ENCODE data around the gene COL12A1.

COL12A1 gene

GRCh38 chr6:75176076-75176582 lies 29.7 kb downstream of the COL12A1 start:
- DNase-seq: no peak

DNA sequence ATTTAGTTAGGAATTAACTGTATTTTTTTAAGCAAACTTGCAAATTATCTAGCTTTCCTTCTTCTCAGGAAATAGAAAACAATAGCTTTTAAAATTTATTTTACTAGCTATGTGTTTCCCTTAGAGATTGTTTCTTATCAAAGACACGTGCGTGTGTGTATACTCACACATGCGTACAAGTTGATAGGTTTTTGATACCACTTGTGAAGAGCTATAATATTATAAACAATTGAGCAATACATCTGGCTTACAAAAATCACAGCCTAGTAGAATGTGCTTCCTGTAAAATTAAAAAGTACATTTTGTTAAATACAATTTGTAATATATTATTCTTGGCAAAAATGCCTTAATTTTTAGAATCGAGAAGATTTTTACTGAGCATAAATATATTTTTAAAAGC lies 33.9 kb downstream of the COL12A1 start:
- DNase-seq: no peak

- DNase-seq: no peak
These were observed 34.3 kb downstream of the COL12A1 start for GRCh38 chr6:75171567-75171966.

GRCh38 chr6:75170691-75171560 lies 34.9 kb downstream of the COL12A1 start:
- no peak for DNase-seq

- DNase-seq: no peak
These were observed 35.9 kb downstream of the COL12A1 start for GRCh38 chr6:75169689-75170586.

DNA sequence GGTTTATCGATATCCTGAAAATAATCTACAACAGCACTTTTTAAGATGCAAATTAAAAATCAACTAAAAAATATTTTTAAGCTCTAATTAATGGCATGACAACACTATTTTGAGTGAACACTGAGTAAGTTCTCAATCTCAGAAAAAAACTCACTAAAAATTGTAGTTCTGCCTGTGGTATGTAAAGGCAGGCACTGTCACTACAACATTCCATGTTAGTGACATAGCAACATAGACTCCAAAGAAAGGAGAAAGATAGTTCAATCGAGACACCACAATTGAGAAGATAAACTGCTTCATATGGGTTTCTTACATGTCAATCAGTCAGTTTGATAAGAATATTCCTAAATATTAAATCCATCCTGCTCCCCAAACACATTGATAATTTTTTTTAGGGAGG lies 38.0 kb downstream of the COL12A1 start:
- DNase-seq: no peak

- no peak for DNase-seq
These were observed 38.5 kb downstream of the COL12A1 start for GRCh38 chr6:75167325-75167724.

DNA sequence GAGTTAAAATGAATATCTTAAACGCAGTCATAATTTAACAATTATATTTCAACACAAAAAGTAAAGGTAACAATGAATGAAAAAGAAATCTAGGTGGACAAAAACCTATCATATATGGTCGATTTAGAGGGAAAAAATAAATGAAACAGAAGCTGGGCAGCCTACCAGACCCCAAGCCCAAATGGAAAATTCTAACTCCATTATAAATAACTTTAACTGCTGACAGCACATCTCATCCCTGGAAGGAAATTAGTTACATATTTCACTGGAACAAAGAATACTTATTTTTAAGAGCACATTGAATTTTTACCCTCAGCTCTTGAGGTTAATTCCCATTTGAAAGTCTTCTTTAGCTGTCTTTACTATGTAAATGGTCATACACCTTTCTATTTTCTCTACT lies 39.1 kb downstream of the COL12A1 start:
- DNase-seq: no peak

GRCh38 chr6:75166236-75166635 lies 39.6 kb downstream of the COL12A1 start:
- no peak for DNase-seq

GRCh38 chr6:75158176-75158575 lies 47.7 kb downstream of the COL12A1 start:
- DNase-seq: no peak

GRCh38 chr6:75157336-75157735 lies 48.5 kb downstream of the COL12A1 start:
- no peak for DNase-seq

GRCh38 chr6:75156186-75156878 lies 49.5 kb downstream of the COL12A1 start:
- no peak for DNase-seq

DNA sequence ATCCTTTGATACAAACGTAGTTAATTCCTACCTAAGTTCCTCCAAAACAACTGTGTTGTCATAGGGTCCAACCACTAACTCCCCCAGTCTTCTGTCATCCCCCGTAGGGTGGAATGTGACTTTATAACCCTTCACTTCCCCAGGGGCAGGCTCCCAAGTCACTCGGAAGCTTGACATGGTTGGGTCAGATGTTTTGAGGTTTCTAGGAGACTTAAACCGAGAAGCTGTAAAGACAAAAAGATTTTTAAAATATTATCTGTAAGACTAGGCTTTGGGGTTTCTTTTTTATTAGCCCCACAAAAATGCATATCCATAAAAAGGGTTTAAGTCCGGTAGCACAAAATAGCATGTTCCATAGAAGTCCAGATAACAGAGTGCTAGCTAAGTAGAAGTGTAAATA lies 50.2 kb downstream of the COL12A1 start:
- no peak for DNase-seq

GRCh38 chr6:75154973-75155372 lies 50.9 kb downstream of the COL12A1 start:
- DNase-seq: no peak

DNA sequence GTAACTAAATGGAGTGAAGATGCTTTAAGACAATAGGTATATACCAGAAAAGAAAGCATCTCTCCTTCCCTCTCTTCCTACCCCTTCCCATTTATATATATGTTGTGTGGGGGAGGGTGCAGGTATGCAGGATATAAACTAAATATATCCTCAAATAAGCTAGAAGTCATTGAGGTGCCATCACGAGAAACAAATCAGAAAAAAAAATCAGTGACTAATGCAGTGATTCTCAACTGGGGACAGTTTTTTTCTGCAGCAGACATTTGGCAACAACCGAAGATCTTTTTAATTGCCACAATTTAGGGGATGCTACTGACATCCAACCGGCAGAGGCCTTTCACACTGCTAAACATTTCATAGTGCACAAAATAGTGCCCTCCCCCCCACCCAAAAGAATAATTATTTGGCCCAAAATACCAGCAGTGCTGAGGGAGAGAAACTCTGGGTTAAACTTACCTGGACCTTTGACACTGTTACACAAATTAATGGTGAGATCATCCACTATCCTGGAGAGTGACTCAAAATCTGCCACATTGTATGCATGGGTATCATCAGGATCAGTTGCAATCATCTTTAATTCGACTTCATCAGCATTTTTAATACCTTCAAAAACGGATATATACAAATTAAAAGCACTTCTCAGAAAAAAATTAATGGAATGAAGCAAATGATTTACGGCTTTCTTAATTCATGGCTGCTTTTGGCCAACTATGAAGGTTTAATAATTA lies 55.0 kb downstream of the COL12A1 start:
- DNase-seq: no peak

DNA sequence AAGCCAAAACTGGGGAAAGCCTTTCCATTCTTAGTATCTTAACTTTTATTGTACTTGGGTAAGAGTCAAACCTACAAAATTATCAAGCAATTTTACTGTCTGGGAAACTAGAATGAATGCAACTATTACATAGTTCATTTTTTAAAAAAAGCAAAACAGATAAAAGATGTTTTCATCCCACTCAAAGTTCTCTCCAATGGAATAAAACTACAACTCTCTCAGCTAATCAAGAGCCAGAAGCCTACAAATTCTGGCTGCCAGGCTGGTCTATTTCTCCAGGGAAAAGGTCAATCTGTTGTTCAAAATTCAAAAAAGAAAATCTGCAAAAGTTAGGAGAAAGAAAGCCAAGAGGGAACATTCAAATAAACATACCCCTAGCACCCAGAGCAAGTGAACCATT lies 56.2 kb downstream of the COL12A1 start:
- DNase-seq: no peak

GRCh38 chr6:75149240-75149639 lies 56.6 kb downstream of the COL12A1 start:
- DNase-seq: no peak

GRCh38 chr6:75147512-75147911 lies 58.3 kb downstream of the COL12A1 start:
- no peak for DNase-seq

DNA sequence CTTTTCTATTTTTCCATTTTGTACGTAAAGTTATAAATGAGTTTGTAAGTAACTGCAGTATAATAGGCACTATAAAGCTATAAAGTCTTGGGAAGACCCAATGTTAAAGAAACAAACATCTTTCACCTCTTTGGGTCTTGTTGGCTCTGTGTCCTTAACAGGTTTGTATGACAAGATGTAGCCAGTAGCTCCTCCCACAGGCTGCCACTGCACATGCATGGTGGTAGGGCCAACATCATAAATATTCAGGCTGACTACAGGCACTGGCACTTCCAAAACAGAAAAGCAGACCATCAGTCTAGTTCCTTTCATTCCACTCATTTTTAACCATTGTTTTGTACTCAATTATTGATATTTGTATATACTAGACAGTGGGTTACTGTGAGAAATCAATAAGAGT lies 59.9 kb downstream of the COL12A1 start:
- DNase-seq: no peak

DNA sequence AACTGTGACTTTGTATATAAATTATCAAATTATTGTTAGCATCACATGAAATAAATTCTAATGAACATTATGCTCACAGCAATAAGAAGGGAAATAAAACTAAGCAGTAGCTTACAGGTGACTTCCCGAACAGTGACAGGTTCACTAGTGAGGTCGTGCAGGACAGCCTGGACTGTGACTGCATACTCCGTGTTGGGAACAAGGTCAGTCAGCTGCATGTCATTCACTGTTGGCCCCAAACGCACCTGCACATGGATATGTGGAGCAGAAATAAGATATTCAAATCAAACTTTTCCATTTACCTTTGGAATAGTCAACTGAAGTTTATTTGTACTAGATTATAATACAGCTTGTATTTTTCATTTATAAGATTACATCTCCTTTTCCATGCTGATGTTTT lies 60.6 kb downstream of the COL12A1 start:
- no peak for DNase-seq

- no peak for DNase-seq
These were observed 61.5 kb downstream of the COL12A1 start for GRCh38 chr6:75144386-75144785.

GRCh38 chr6:75143191-75143590 lies 62.7 kb downstream of the COL12A1 start:
- no peak for DNase-seq

Measured in NCI-H446 (cell line).